AG09309 (cell line): Measurements from ENCODE around the gene ATP1A3.

Experiments
- DNase-seq: peaks from one replicate; pipeline ENCODE4 v3.0.0-alpha.2; 2010; ENCODE audit warnings: low read depth
- H3K4me3 ChIP-seq: 2 replicates; pipeline ENCODE4 v1.5.1; 2011; ENCODE audit warnings: mild to moderate bottlenecking, low read depth, low read length, moderate library complexity; ENCODE audit not compliant: control insufficient read depth
- CTCF ChIP-seq: IDR thresholded peaks from 2 replicates; pipeline ENCODE4 v1.5.1; 2011; ENCODE audit warnings: mild to moderate bottlenecking, low read depth, low read length, inconsistent platforms; ENCODE audit not compliant: insufficient read depth, control insufficient read depth; ENCODE audit errors: missing control alignments

ATP1A3 gene

GRCh38 chr19:41934849-41935374, 59.1 kb downstream of the ATP1A3 start:
- TF ChIP-seq CTCF = peak; percentile 91
- H3K4me3 ChIP-seq = no peak overlapping the region
- no peak for DNase-seq

- DNase-seq = no peak
- TF ChIP-seq CTCF = no peak
- no peak overlapping the region for H3K4me3 ChIP-seq
Measured at GRCh38 chr19:41933693-41934426, 60.2 kb downstream of the ATP1A3 start.

GRCh38 chr19:41932720-41933332, 61.2 kb downstream of the ATP1A3 start:
- DNase-seq = no peak
- TF ChIP-seq CTCF = no peak
- no peak overlapping the region for H3K4me3 ChIP-seq

GRCh38 chr19:41932259-41932719, 61.7 kb downstream of the ATP1A3 start:
- TF ChIP-seq CTCF = no peak

GRCh38 chr19:41930926-41931592, 63.0 kb downstream of the ATP1A3 start:
- no peak for DNase-seq
- no peak overlapping the region for H3K4me3 ChIP-seq
- peak; percentile 46 for TF ChIP-seq CTCF

More at GRCh38 chr19:41932259-41932719, 61.7 kb downstream of the ATP1A3 start:
- H3K4me3 ChIP-seq = no peak overlapping the region
- DNase-seq = no peak

- no peak overlapping the region for H3K4me3 ChIP-seq
- no peak for DNase-seq
- no peak for TF ChIP-seq CTCF
Measured at GRCh38 chr19:41930322-41930722, 63.7 kb downstream of the ATP1A3 start.
